ENCODE data around the gene KIF4A. TPM values are rescaled to one million over a fixed set of nuclear protein-coding genes. Genes with fewer than 3 reads are reported as not detected.

KIF4A gene
- total RNA-seq, 1 experiment from 2014 or later, result 51.2 TPM

Other genes with a start within 250 kb of the KIF4A start
- not detected in 2 replicates for gene AWAT2, start 240.2 kb upstream of the KIF4A start, total RNA-seq (2014; rRNA removed; shearing (Covaris generic))
- not detected in 2 replicates for gene OTUD6A, start 227.6 kb upstream of the KIF4A start, total RNA-seq (2014; rRNA removed; shearing (Covaris generic))
- 44.1 and 45.0 TPM in 2 replicates for gene IGBP1, start 156.7 kb upstream of the KIF4A start, total RNA-seq (2014; rRNA removed; shearing (Covaris generic))
- not detected in 2 replicates for gene DGAT2L6, start 112.6 kb upstream of the KIF4A start, total RNA-seq (2014; rRNA removed; shearing (Covaris generic))
- gene AWAT1, start 55.4 kb upstream of the KIF4A start, total RNA-seq (2014; rRNA removed; shearing (Covaris generic)), result not detected in 2 replicates
- gene P2RY4, start 29.9 kb upstream of the KIF4A start, total RNA-seq (2014; rRNA removed; shearing (Covaris generic)), result not detected in 2 replicates
- not detected in 2 replicates for gene ARR3, start 21.8 kb upstream of the KIF4A start, total RNA-seq (2014; rRNA removed; shearing (Covaris generic))
- not detected in 2 replicates for gene RAB41, start 7.9 kb upstream of the KIF4A start, total RNA-seq (2014; rRNA removed; shearing (Covaris generic))
- gene PDZD11, start 177 bp upstream of the KIF4A start, total RNA-seq (2014; rRNA removed; shearing (Covaris generic)), result 105 and 113 TPM in 2 replicates
- 0.07 and 0.12 TPM in 2 replicates for gene GDPD2, start 133.2 kb downstream of the KIF4A start, total RNA-seq (2014; rRNA removed; shearing (Covaris generic))
- gene DLG3, start 154.7 kb downstream of the KIF4A start, total RNA-seq (2014; rRNA removed; shearing (Covaris generic)), result 10.2 and 11.9 TPM in 2 replicates

Measured in A172 (cell line).